Measurements from ENCODE around the gene AKAP8L.

The AKAP8L gene

DNA sequence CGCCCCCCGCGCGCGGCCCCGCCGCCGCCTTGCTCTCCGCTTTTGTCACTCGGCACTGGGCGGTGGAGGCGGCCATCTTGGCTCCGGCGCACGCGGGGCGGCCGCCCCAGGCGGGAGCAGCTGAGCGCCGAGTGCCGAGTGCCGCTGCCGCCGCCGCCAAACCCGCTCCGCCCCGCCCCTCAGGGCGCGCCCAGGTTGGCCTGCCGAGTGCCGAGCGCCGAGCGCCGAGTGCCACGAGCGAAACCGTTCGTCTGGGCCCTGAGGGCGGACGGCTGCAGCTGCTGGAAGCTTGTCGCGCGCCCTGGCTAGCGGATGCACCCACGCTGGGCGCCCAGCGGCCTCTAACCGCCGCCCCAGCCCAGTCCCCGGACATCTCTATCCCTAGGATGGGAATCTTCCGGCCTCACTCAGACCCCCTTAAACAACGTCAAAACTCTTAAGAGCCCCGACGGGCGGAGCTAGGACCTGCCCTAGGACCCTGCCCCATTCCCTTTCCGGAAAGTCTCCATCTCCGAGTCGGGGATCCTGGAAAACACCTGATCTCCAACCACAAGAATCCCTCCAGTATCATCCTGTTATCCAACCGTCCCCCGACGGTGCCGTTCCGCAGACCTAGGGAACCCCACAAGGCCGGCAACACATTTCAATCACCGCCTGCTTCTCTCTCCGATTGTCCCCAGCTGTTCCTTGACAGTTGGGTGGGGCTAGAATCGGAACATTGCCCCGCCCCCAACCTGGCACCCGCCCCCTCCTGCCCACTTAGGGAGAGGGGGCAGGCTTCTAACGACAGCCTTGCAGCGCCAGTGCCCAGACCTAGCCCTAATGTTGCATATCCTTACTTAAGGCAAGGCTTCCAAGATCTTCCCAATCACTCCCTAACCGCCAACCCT is 14.1 kb upstream of the AKAP8L start:
- peak; percentile 93 for DNase-seq

DNA sequence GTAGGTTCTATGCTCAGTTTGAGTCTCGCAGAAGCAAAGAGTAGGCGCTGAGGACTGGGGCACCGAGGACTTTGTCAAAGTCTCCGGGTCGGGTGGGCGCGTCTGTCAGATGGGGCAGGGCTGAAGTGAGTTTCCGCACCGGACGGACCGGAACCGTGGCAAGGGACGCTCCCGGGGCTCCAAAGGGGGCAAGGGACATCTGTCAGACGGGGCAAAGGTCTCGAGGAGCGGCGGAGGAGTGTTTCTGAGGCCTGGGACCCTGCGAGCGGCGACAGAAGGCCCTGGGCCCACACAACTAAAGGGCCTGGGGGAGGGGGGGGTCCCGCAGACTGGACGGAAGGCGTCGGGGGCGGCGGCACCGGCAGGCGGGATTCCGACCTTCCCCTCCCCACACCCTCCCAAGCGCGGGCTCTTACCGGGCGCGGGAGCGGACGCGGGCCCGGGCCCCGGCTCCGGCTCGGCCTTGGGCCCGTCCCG is 13.3 kb upstream of the AKAP8L start:
- no peak for DNase-seq

DNA sequence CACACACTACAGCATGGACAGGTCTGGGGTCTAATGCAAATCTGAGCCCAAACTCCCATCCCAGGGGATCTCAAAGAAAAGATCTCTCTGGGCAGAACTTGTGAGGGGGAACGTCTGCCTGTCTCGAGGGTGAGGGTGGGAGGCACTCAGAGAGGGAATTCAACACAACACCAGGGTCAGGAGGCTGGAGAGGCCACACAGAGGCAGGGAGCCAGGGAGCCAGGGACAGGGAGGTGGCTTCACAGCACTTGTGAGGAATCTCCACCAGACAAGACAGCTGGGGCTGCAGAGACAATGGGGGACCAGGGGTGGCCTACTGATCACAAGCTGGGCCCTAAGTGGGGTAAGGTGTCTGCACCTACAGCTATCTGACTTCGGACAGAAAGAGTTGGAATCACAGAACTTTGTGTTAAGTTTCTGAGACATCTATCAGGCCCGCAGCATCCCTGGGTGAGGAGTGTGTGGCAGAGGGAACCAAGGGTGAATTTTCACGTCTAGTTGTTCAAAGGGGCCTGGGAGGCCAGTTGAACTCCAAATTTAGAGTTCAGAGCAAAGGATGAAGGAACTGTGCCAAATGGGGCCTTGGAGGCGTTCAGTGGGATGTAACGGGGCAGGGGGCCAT is 12.7 kb upstream of the AKAP8L start:
- DNase-seq = no peak

DNA sequence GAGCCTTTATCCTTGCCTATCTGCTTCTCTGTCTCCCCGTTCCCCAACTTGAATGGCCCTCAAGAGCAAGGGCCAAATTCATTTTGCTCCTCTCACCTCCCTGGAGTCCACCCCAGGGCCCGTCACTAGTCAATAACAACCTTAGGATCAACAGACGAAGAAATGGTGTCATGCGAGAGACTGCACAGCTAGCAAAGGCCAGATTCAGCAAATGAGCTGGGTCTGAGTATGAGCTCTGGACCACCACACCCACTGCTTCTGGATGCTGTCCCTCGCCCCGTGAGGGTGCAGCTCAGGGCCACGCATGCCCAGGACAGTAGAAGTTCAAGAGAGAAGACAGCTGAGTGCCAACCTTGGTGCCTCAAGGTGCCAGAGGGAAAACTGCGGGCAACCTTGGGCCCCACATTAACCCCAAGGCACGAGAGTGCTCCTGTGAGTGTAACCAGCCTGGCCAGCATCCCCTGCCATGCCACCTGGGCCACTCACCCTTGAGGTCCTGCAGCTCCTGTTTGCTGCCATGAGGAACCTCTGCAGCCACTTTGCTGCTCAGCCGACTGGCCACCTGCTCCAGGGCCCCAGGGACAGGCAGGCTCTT is 11.8 kb upstream of the AKAP8L start:
- DNase-seq = no peak

DNA sequence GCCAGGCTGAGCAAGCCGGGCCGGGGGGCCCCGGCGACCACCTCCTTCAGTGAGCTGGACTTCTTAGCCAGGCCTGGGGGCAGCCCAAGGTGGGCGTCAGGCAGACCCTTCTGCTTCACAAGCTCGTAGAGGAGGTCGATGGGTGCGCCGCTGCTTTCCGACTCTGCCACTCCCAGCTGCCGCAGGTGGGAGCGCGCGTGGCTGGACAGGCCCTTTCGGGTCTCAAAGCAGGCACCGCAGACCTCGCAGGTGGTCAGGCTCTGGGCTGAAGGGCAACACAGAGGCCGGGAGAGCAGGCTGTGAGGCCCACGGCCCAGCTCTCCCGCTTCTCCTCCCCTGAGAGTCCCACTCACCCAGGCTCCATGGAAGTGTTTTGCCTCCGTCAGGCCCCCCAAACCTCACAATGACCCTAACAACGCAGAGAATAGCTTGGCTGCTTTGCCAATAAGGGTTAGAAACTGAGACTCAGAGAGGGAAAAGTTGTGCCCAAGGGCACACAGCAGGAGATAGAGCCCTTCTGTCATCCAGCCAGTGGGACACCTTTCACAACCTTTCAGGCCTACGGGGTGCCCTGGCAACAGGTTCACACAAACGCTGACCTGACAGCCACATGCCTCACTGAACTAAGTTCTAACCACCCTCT is 11.2 kb upstream of the AKAP8L start:
- DNase-seq = no peak

DNA sequence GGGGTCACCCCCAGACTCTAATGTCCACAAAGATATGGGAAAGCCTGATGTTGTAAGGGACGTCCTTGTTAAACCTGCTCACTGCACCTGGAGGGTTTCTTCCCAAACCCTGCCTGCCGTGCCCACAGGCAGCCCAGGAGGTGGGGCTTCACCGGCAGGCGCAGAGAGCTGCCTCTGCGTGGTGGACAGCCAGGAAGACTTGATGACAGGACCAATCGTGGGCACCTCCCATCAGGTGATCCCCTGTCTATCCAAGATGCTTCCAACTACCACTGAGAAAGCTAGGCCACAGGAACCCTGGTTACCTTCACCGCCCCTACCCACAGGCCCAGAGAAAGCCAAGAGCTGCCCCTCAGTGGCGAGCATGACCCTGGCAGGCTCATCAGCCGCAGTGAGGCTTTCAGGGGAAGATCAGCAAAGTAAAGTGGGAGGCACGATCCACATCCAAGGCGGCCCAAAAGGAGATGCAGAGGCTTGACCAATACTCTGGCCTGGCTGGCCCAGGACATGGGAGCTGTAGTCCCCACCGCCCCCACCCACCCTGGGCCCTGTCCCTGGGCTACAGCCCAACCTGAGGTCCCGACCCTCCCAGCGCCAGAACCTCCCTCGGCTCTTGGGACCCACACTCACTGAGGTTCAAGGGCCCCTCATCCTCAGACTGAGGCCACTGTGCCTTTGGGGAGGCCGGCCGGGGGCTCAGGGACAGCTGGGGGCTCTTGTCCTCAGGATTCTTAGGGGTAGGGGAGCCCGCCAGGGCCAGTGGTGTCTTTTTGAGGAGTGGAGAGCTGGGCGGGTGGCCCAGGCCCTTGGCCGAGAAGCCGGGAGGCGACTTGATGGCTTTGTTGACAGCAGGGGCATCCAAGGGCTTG is 10.4 kb upstream of the AKAP8L start:
- no peak for DNase-seq

DNA sequence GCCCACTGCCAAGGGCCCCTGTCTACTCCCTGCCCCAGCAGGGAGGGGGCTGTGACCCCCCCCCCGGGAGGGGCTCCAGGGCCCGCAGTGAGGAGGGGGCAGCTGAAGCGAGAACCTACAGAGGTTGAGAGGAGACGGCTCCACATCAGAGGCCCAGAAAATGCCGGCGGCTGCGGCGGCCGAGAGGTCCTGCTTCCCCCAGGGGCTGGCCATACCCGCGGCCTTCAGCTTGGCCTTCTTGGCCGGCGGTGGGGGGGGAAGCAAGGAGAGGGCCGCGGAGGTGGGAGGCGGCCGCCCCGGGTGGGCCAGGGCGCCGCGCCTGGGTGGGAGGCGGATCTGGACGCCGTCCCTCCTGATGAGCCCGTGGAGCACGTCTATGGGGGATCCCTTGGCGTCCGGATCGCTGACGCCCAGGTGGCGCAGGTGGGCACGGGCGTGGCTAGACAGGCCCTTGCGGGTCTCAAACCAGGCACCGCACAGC is 9.2 kb upstream of the AKAP8L start:
- DNase-seq = no peak

DNA sequence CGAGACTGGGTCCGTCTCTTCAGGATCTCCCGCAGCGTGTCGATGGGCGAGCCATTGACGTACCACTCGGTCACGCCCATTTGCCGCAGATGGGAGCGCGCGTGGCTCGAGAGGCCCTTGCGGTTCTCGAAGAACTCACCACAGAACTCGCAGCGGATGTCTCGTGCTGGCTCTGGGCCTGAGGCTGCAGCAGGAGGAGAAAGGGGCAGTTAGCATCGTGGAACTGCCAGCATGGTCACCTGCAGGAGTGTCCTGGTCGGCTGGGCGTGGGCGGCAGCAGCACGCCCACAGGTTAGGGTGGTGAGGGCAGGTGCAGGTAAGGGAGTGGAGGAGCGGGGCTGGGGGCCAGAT is 8.5 kb upstream of the AKAP8L start:
- DNase-seq = no peak

DNA sequence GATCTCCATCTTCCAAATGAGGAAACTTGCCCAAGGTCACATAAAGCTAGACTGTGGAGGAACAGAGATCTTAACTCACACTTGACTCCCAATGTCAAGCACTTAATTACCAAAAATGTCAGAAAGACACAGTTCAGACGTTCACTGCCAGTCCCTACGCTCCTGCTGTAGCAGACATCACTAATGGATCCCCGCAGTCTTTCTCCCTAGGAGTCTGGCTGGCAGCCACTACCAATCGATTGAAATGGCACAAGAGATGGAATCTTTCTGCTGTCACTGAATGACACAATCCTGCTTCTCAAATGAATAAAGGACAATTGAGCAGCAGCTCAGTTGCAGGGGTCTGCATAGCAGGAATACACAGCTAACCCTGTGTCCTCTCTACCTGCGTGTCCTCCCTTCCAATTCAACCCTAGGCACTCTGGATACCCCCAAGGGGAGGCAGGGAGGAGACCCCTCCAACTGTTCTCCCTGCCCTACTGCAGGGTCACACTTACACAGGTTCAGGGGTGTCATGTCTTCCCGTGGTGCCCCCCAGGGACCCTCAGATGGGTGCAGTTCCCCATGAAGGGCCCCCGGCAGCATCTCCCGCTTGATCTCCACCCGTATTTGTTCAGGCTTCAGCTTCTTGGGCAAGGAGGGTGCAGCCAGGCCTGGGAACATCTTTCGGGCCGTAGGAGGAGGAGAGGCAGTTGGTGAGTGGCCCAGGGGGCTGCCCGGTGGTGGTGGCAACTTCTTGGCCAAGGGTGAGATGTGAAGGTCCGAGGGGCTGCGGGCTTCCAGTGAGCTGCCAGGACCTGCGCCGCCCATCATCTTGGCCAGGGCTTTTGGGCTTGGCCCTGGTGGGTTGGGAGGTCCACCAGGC is 7.9 kb upstream of the AKAP8L start:
- no peak for DNase-seq

DNA sequence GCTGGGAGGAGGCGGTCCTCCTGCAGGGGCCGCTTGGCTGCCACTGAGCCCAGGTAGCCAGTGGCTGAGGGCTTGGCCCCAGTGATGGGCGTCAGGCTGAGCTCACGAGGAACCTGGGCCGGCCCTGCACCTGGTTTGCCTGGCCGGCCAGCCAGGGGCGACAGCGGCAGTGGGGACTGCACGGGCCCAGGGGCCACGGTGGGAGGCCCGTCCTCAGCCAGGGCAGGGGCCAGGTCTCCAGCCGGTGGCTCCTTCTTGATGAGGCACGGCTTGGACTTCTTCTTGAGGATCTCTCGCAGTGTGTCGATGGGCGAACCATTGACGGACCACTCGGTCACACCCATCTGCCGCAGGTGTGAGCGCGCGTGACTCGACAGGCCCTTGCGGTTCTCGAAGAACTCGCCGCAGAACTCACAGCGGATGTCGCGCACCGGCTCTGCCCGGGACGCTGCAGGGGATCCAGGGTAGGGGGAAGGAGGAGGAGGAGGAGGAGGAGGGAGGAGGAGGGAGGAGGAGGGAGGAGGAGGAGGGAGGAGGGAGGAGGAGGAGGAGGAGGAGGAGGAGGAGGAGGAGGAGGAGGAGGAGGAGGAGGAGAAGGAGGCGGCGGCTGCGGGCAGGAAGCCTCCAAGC is 6.6 kb upstream of the AKAP8L start:
- no peak for DNase-seq

DNA sequence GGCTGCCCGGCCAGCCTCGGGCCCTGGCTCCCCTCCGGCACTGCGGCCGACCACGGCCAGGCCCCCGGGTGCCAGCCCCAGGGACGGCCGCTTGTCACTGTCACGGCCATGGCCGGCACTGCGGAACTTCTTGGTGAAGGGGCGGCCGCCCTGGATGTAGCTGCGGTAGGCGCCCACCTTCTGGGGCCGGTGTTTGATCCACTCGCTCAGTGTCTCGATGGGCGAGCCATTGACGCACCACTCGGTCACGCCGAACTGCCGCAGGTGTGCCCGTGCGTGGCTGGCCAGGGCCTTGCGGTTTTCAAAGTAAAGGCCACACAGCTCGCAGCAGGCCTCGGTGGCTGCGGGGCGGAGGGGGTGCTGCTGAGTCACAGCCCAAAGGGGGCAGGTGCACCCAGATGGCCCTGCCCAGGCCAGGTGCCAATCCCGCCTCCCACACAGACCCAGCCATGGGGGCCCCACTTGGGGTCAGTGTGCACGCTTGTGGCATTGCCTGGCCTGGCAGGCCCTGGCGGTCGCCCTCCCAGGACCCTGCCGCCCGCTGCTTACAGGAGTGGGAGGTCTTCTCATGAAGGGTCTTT is 6.0 kb upstream of the AKAP8L start:
- no peak for DNase-seq

DNA sequence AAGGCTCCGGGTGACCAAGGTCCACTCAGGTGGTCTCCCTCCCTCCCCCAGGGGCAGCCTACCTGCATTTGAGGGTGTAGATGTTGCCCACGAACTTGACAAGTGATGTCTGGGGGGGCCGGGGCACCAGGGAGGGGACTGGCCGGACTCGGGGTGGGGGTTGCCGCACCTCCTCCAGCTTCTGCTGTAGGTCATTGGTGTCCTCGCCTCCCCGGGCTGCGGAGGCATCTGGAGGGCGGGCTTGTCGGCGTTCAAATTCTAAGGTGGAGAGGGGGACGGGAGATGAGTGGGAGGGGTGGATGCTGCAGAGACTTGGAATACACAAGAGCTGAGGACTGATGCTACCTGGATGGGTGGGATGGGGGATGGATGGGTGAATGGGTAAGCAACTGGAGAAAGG is 5.3 kb upstream of the AKAP8L start:
- DNase-seq = no peak

DNA sequence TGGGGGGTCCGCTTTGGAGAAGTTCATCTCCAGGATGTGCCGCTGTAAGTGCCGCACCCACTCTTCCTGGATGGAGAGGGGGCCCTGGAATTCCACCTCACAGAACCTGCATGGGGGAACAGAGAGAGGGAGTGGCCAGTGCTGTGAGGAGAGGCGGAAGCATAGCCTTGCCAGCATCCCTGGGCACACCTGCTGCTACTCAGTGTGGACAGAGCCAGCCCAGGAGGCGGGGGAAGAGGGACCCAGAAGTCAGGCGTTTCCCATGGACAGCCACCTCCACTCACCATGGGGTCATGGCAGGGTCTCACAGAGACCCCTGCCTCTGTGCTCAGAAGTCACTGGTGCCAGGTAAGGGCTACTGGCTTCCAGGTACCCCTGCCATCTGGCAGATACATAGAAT is 4.3 kb upstream of the AKAP8L start:
- no peak for DNase-seq

DNA sequence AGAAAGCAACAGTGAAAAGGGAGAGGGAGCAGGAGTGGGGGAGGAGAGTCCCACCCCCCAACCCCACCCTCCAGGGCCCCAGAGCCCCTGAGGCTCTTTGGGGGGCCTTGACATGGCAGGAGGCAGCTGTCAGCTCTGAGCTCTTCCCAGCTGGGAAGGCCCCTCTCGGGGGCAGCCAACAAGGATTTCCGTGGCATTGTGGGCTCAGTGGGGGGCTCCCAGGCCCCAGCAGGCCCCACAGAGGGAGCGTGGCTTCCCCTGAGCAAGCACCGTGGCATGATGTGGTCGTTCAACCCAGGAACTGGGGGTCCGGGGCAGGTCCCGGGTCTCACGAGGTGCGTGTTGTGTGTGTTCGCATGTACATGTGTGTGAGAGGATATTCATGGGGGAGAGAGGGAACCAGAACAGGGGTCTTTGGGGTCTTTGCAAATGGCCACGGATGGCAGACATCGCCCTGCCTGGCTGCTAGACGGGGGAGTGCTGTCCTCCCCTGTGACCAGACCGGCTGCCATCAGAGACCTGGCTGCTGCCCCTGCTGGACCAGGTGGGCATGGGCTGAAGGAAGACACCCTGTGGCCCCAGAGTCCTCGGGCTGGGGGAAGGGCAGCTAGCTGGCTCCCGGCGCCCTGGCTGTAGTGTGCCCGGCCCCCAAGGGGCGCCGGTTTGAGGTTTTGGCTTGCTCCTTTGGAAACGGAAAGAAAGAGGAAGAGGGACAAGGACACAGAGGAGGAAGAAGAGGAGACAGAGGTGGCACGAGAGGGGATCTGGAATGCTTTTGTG is 3.7 kb upstream of the AKAP8L start:
- no peak for DNase-seq

DNA sequence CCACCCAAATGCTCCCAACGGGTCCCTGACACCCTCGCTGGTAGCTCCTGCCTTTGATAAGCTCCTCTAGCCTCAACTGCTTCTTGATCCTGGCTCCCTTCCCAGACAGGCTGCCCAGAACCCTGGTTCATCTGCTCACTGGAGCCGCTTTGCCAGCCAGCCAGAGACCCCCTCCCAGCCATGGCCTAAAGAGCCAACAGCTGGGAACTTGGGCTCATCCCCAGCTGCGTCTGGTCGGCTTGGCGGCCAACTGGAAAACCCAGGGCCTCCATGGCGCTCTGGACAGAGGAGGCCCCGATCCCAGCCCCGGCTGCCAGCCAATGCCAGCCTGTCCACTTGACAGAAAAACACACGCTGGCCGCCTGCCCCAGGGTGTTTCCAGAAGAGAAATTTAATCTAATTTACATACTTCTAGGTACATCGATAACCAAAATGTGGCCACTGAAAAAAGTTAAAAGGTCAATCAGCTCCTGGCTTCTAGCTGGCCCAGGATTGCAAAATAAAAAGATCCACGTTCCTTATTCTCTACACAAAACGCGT is 3.0 kb upstream of the AKAP8L start:
- DNase-seq = no peak

DNA sequence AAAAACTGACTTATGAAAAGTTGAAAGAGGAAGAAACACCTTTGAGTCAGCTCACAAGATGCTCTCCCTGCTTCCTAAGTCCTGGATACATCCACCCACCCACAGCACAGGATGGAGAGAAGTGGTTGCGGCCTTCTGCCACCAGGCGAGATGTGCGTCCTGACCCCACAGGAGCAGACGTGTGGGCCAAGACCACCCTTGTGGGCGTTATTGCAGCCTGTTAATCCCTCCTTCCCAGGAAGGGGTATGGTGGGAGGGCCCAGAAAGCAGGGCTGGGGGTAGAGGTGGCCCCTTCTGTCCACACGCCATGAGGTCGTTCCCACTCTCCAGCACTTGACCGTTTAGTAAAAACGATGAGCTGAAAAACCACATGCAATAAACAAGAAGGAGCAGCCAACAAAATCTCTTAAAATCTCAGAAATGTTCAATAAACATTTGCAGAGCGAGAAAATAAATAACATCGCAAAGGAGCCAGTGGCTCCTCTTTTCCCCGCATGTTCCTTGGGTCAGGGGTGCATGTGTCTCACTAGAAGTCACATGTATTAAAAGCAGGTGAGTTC is 2.4 kb upstream of the AKAP8L start:
- no peak for DNase-seq

DNA sequence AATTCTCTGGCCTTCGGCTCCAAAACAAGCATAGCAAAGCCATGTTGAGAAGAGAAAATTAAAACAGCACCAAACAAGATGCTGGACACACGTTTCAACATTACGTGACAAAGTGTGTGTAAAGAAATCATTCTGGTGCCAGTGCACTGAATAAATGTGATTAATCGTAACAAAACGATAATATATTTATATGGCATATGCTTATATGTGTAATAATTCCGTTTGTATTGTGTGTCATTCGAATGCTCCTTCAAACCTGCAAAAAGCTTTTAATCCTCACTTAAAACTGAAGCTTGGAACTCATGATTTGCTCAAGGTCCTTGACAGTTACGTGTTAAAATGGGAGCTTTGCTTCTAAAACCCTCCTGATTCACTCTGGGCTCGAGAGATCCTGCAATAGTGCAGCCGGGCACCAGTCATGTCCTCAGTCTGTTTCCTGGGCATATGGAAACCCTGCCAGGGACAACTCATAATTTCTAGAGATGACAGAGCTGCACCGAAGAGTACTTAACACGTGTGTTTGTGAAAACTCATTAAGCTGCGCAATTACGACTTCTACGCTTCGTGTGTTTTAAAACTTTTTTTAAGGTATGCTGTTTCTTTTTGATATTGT is 731 bp upstream of the AKAP8L start:
- no peak for DNase-seq

DNA sequence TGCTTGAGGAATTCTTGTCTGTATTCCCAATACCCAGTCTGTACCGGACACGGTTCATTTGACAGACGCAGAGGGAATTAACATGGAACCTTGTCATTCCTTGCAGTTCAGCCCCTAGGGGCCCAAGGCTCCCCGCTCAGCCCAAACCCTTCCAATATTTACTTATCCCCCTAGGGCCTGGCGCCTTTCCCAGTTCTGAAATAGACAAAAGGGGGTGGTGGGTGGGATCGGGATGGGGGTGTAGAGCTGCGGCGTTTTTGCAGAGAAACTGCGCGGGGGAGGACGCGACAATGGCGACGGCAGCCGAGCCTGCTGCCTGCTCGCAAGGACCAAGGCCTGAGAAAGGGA is 583 bp downstream of the AKAP8L start:
- no peak for DNase-seq

DNA sequence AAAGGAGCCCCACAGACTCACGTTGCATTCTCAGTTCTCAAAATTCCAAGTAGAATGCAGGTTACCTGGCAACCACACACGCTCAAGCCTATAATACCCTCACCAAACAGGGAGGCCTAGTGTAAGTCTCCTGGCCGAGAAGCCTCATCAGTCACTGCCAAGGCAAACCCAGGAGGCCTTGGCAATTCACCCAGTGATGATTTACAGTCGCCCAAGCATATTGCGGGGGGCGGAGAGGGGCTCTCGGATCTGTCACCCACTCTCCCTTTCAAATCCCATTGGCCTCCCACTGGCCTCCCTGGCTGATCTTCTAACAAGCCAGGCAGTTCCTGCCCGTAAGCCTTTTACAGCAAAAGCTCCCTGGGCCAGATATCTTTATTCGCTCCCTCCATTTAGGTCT is 1.1 kb downstream of the AKAP8L start:
- no peak for DNase-seq

All from CD4-positive, alpha-beta T cell treated with Interleukin-21 for 1 hour (primary cell).